GM12878 (cell line): Measurements from ENCODE around the gene KBTBD4.

ENCODE experiments used
- BCL11A ChIP-seq: IDR thresholded peaks from 2 replicates; pipeline ENCODE4 v1.6.1; 2011; ENCODE audit warnings: low read depth, low read length
- BRCA1 ChIP-seq: IDR thresholded peaks from 2 replicates; pipeline ENCODE4 v1.6.1; 2011; ENCODE audit warnings: low read depth, low read length, improper control_type of control experiment
- CHD1 ChIP-seq: IDR thresholded peaks from 2 replicates; pipeline ENCODE4 v1.6.1; 2012; ENCODE audit warnings: low read depth, low read length, improper control_type of control experiment
- FOXM1 ChIP-seq: IDR thresholded peaks from 2 replicates; pipeline ENCODE4 v1.6.1; 2012; ENCODE audit warnings: low read depth, mild to moderate bottlenecking, inconsistent platforms, low read length, moderate library complexity
- HDAC2 ChIP-seq: fragments of 200-600 bp; sonication (generic); IDR thresholded peaks from 2 replicates; pipeline ENCODE4 v1.6.1; 2017
- KDM1A ChIP-seq: fragments of 200-600 bp; sonication (generic); IDR thresholded peaks from 2 replicates; pipeline ENCODE4 v1.6.1; 2016; ENCODE audit warnings: borderline replicate concordance
- MAX ChIP-seq: IDR thresholded peaks from 2 replicates; pipeline ENCODE4 v1.6.1; 2012; ENCODE audit warnings: low read depth, low read length, improper control_type of control experiment
- POLR2A ChIP-seq: IDR thresholded peaks from 2 replicates; pipeline ENCODE4 v1.6.1; 2011; ENCODE audit warnings: low read depth, mild to moderate bottlenecking, low read length
- POLR2AphosphoS5 ChIP-seq: IDR thresholded peaks from 2 replicates; pipeline ENCODE4 v1.6.1; 2011; ENCODE audit warnings: mild to moderate bottlenecking, low read length, inconsistent platforms
- SP1 ChIP-seq: IDR thresholded peaks from one replicate; pipeline ENCODE4 v1.6.1; 2011; ENCODE audit warnings: low read depth, low read length
- ZNF24 ChIP-seq: fragments of 450-650 bp; IDR thresholded peaks from 2 replicates; pipeline ENCODE4 v1.6.1; 2017; ENCODE audit warnings: antibody characterized with exemption, mild to moderate bottlenecking
- TF ChIP-seq, protein P1 (sequence below): IDR thresholded peaks from 2 replicates; pipeline ENCODE4 v1.6.1; 2012; ENCODE audit warnings: mild to moderate bottlenecking, low read depth, low read length
- TF ChIP-seq, protein P2 (sequence below): IDR thresholded peaks from 2 replicates; pipeline ENCODE4 v1.6.1; 2012; ENCODE audit warnings: low read length, inconsistent platforms
- TF ChIP-seq, protein P3 (sequence below), 3 experiments: IDR thresholded peaks in 2 of 3; conservative IDR thresholded peaks in 1 of 3; 2 replicates each; pipeline ENCODE4 v1.5.1; 2011; ENCODE audit warnings: low read depth in 3 of 3, low read length in 3 of 3, mild to moderate bottlenecking in 3 of 3, control low read depth in 2 of 3, moderate library complexity in 2 of 3, inconsistent platforms in 1 of 3, mixed read lengths in 1 of 3; ENCODE audit not compliant: control insufficient read depth in 2 of 3, insufficient read depth in 1 of 3; ENCODE audit errors: extremely low read depth in 1 of 3

GRCh38 chr11:47587723-47588326 lies 9.1 kb upstream of the KBTBD4 start:
- TF ChIP-seq, protein P1, sequence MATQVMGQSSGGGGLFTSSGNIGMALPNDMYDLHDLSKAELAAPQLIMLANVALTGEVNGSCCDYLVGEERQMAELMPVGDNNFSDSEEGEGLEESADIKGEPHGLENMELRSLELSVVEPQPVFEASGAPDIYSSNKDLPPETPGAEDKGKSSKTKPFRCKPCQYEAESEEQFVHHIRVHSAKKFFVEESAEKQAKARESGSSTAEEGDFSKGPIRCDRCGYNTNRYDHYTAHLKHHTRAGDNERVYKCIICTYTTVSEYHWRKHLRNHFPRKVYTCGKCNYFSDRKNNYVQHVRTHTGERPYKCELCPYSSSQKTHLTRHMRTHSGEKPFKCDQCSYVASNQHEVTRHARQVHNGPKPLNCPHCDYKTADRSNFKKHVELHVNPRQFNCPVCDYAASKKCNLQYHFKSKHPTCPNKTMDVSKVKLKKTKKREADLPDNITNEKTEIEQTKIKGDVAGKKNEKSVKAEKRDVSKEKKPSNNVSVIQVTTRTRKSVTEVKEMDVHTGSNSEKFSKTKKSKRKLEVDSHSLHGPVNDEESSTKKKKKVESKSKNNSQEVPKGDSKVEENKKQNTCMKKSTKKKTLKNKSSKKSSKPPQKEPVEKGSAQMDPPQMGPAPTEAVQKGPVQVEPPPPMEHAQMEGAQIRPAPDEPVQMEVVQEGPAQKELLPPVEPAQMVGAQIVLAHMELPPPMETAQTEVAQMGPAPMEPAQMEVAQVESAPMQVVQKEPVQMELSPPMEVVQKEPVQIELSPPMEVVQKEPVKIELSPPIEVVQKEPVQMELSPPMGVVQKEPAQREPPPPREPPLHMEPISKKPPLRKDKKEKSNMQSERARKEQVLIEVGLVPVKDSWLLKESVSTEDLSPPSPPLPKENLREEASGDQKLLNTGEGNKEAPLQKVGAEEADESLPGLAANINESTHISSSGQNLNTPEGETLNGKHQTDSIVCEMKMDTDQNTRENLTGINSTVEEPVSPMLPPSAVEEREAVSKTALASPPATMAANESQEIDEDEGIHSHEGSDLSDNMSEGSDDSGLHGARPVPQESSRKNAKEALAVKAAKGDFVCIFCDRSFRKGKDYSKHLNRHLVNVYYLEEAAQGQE, result no peak
- TF ChIP-seq MAX (no peak), CHD1 (no peak), BRCA1 (no peak), FOXM1 (no peak), POLR2A (no peak), POLR2AphosphoS5 (no peak), BCL11A (no peak), SP1 (no peak), KDM1A (no peak), ZNF24 (no peak), HDAC2 (no peak)
- TF ChIP-seq, protein P2, sequence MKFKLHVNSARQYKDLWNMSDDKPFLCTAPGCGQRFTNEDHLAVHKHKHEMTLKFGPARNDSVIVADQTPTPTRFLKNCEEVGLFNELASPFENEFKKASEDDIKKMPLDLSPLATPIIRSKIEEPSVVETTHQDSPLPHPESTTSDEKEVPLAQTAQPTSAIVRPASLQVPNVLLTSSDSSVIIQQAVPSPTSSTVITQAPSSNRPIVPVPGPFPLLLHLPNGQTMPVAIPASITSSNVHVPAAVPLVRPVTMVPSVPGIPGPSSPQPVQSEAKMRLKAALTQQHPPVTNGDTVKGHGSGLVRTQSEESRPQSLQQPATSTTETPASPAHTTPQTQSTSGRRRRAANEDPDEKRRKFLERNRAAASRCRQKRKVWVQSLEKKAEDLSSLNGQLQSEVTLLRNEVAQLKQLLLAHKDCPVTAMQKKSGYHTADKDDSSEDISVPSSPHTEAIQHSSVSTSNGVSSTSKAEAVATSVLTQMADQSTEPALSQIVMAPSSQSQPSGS, result no peak
- TF ChIP-seq, protein P3, sequence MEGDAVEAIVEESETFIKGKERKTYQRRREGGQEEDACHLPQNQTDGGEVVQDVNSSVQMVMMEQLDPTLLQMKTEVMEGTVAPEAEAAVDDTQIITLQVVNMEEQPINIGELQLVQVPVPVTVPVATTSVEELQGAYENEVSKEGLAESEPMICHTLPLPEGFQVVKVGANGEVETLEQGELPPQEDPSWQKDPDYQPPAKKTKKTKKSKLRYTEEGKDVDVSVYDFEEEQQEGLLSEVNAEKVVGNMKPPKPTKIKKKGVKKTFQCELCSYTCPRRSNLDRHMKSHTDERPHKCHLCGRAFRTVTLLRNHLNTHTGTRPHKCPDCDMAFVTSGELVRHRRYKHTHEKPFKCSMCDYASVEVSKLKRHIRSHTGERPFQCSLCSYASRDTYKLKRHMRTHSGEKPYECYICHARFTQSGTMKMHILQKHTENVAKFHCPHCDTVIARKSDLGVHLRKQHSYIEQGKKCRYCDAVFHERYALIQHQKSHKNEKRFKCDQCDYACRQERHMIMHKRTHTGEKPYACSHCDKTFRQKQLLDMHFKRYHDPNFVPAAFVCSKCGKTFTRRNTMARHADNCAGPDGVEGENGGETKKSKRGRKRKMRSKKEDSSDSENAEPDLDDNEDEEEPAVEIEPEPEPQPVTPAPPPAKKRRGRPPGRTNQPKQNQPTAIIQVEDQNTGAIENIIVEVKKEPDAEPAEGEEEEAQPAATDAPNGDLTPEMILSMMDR (IDR thresholded peaks at IDR 0.05 in 2 of 3, conservative IDR thresholded peaks at IDR 0.05 in 1 of 3; ENCODE audit: control insufficient read depth in 2 of 3, extremely low read depth in 1 of 3, insufficient read depth in 1 of 3, low read depth in 3 of 3, low read length in 3 of 3), result no peak
